GM12878 (cell line): ENCODE measurements around the gene PTPRM. TPM values are rescaled to one million over a fixed set of nuclear protein-coding genes. Genes with fewer than 3 reads are reported as not detected.

Experiments used
- ATF7 ChIP-seq: fragments of 450-650 bp; IDR thresholded peaks from 2 replicates; pipeline ENCODE4 v1.6.1; 2016; ENCODE audit warnings: low read depth, mild to moderate bottlenecking
- DPF2 ChIP-seq: fragments of 450-650 bp; IDR thresholded peaks from 2 replicates; pipeline ENCODE4 v1.6.1; 2017; ENCODE audit warnings: mild to moderate bottlenecking
- E2F8 ChIP-seq: fragments of 450-650 bp; IDR thresholded peaks from 2 replicates; pipeline ENCODE4 v1.6.1; 2018; ENCODE audit warnings: mild to moderate bottlenecking, low read depth, moderate library complexity; ENCODE audit not compliant: partially characterized antibody
- GATAD2B ChIP-seq: fragments of 450-650 bp; conservative IDR thresholded peaks from 2 replicates; pipeline ENCODE4 v1.6.1; 2017; ENCODE audit warnings: low read depth, mild to moderate bottlenecking, moderate library complexity
- HCFC1 ChIP-seq: fragments of 150-350 bp; IDR thresholded peaks from 2 replicates; pipeline ENCODE4 v1.6.1; 2014; ENCODE audit warnings: low read length
- NKRF ChIP-seq: fragments of 450-650 bp; conservative IDR thresholded peaks from 2 replicates; pipeline ENCODE4 v1.6.1; 2017; ENCODE audit warnings: mild to moderate bottlenecking, moderate library complexity
- ZBTB33 ChIP-seq: fragments of 450-650 bp; IDR thresholded peaks from 2 replicates; pipeline ENCODE4 v1.6.1; 2017; ENCODE audit warnings: mild to moderate bottlenecking
- polyA plus RNA-seq, 11 experiments: library from polyadenylated mRNA; depleted of rRNA in 4 of 11; unstranded in 6 of 11; stranded (reverse) in 5 of 11; fragments of >200 nt; fragmentation: Nextera tagmentation in 4 of 11; fragmentation: Illumina TruSeq in 1 of 11; extraction: Ambion mirVana in 4 of 11; extraction: Trizol in 1 of 11; gene quantifications; 1 replicate in 1 of 11; 2 replicates in 10 of 11; pipeline versions ENCODE4 v1.2.1 to v1.2.3, GENCODE V29; 2011 to 2016; ENCODE audit warnings: inconsistent platforms in 2 of 11, missing spikeins in 2 of 11, low read depth in 1 of 11
- total RNA-seq, 4 experiments: library from RNA; depleted of rRNA in 3 of 4; stranded (reverse); fragments of >200 nt in 3 of 4; fragmentation: Illumina TruSeq in 1 of 4; extraction: Trizol in 1 of 4; gene quantifications; 2 replicates each; pipeline versions ENCODE4 v1.2.1 to v1.2.3, GENCODE V29; 2013 to 2021

PTPRM gene
- total and polyA plus RNA-seq, 10 of the 15 experiments (the other 5 are each of a cell fraction or from before 2014, with no cell fraction given), result 0.07 to 22.6 (median 0.60) TPM

- TF ChIP-seq E2F8 (no peak), ZBTB33 (no peak), NKRF (no peak), GATAD2B (no peak), HCFC1 (no peak), DPF2 (no peak), ATF7 (no peak)
Observed at GRCh38 chr18:8151181-8151580, 584.1 kb downstream of the PTPRM start (continued).
